Measurements from ENCODE around the gene LILRB1.

Gene LILRB1

DNA sequence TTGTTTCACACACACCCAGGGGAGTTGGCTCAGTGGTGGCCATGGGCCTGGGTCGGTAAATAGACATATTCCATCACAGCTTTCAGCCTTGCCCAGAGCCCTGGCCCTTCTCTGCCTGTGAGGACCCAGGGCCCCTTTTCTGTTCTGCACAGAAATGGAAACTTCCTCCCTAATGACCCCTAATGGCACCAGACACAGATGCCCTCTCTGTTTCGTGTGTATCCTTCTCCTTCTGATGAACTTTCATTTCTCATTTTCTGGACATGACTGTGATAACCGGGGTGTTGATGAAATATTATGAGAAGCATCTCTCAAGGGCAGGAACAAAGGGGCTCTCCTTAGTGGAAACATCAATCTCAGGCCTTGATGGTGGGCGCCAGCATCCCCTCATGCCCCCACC is 24.1 kb upstream of the LILRB1 start:
- no peak overlapping the region for H4K8ac ChIP-seq (ENCODE audit: low read depth, low read length)
- peaks cover 33% of the 10 kb centered on the region for H3K9me3 ChIP-seq (ENCODE audit: insufficient read depth, low read depth, low read length)
- H3K14ac ChIP-seq (ENCODE audit: low read length), result no peak overlapping the region
- WGBS (ENCODE audit: extremely low coverage, insufficient coverage, insufficient read length), result no CpG with 5 or more reads among the region's 4 CpGs
- no peak overlapping the region for H3K18ac ChIP-seq (ENCODE audit: low read length)
- no peak overlapping the region for H3K4me2 ChIP-seq (ENCODE audit: low read length)
- DNase-seq, result peak in 1 of 2 donors; percentile 8
- no peak overlapping the region for H2BK5ac ChIP-seq (ENCODE audit: low read depth, low read length, poor library complexity)
- no peaks in the 10 kb centered on the region for H3K36me3 ChIP-seq (ENCODE audit: control insufficient read depth in 1 of 2, insufficient read depth in 2 of 2, low read length in 2 of 2)
- H3K9ac ChIP-seq (ENCODE audit: low read length), result no peak overlapping the region
- H4K12ac ChIP-seq (ENCODE audit: low read depth, low read length), result no peak overlapping the region
- H4K91ac ChIP-seq (ENCODE audit: low read depth, low read length), result no peak overlapping the region
- no peaks in the 10 kb centered on the region for H3K79me2 ChIP-seq (ENCODE audit: control insufficient read depth, insufficient read depth, low read length, poor library complexity)
- H2BK12ac ChIP-seq (ENCODE audit: low read length), result no peak overlapping the region
- no peak overlapping the region for H3K23ac ChIP-seq (ENCODE audit: low read length)
- H3K4me3 ChIP-seq (ENCODE audit: low read depth, low read length), result no peak overlapping the region
- H3K27me3 ChIP-seq (ENCODE audit: insufficient read depth, low read length), result no peaks in the 10 kb centered on the region
- no peak overlapping the region for H2BK120ac ChIP-seq (ENCODE audit: insufficient read depth, low read length, poor library complexity)
- H3K4ac ChIP-seq (ENCODE audit: low read depth, low read length), result no peak overlapping the region
- no peak overlapping the region for H3K27ac ChIP-seq (ENCODE audit: low read depth, low read length)
- no peak overlapping the region for H2AFZ ChIP-seq (ENCODE audit: insufficient read depth, low read length, poor library complexity)
- no peaks in the 10 kb centered on the region for H3K4me1 ChIP-seq (ENCODE audit: control insufficient read depth in 1 of 2, insufficient read depth in 2 of 2, low read length in 2 of 2)
- no peaks in the 10 kb centered on the region for H3K79me1 ChIP-seq (ENCODE audit: low read length)
- no peak overlapping the region for H2AK5ac ChIP-seq (ENCODE audit: low read length)

- H4K8ac ChIP-seq (ENCODE audit: low read depth, low read length), result no peak overlapping the region
These were observed 23.1 kb upstream of the LILRB1 start for GRCh38 chr19:54606891-54607784.

DNA sequence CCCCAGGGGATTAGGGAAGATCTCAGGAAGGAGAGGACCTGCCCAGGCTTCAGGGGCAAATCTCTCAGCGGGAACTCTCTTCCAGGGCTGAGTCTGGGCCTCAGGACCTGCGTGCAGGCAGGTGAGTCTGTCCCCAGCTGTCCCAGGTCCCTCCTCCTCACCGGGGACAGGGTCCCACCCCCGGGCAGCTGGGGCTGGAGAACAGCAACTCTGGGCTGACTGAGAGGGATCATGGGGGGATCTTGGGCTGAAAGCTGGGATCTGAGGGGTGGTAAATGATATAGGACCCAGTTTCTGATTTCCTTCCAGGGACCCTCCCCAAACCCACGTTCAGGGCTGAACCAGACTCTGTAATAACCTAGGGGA is 22.5 kb upstream of the LILRB1 start:
- Histone ChIP-seq H3K18ac (ENCODE audit: low read length) (no peak overlapping the region), H3K27ac (ENCODE audit: low read depth, low read length) (no peak overlapping the region), H4K12ac (ENCODE audit: low read depth, low read length) (no peak overlapping the region), H3K27me3 (ENCODE audit: insufficient read depth, low read length) (no peaks in the 10 kb centered on the region), H2BK120ac (ENCODE audit: insufficient read depth, low read length, poor library complexity) (no peak overlapping the region), H3K4ac (ENCODE audit: low read depth, low read length) (no peak overlapping the region), H4K8ac (ENCODE audit: low read depth, low read length) (no peak overlapping the region), H3K14ac (ENCODE audit: low read length) (no peak overlapping the region), H3K9me3 (ENCODE audit: insufficient read depth, low read depth, low read length) (peaks cover 31% of the 10 kb centered on the region), H3K79me1 (ENCODE audit: low read length) (no peaks in the 10 kb centered on the region), H3K4me2 (ENCODE audit: low read length) (no peak overlapping the region), H3K23ac (ENCODE audit: low read length) (no peak overlapping the region), H2BK12ac (ENCODE audit: low read length) (no peak overlapping the region), H3K4me3 (ENCODE audit: low read depth, low read length) (no peak overlapping the region), H2BK5ac (ENCODE audit: low read depth, low read length, poor library complexity) (no peak overlapping the region), H3K79me2 (ENCODE audit: control insufficient read depth, insufficient read depth, low read length, poor library complexity) (no peaks in the 10 kb centered on the region), H2AFZ (ENCODE audit: insufficient read depth, low read length, poor library complexity) (no peak overlapping the region), H3K9ac (ENCODE audit: low read length) (no peak overlapping the region), H2AK5ac (ENCODE audit: low read length) (no peak overlapping the region), H4K91ac (ENCODE audit: low read depth, low read length) (no peak overlapping the region), H3K4me1 (ENCODE audit: control insufficient read depth in 1 of 2, insufficient read depth in 2 of 2, low read length in 2 of 2) (no peaks in the 10 kb centered on the region), H3K36me3 (ENCODE audit: control insufficient read depth in 1 of 2, insufficient read depth in 2 of 2, low read length in 2 of 2) (no peaks in the 10 kb centered on the region)
- no CpG with 5 or more reads among the region's 5 CpGs for WGBS (ENCODE audit: extremely low coverage, insufficient coverage, insufficient read length)
- no peak for DNase-seq

More at GRCh38 chr19:54606891-54607784, 23.1 kb upstream of the LILRB1 start:
- no peaks in the 10 kb centered on the region for H3K4me1 ChIP-seq (ENCODE audit: control insufficient read depth in 1 of 2, insufficient read depth in 2 of 2, low read length in 2 of 2)
- no peak overlapping the region for H3K4ac ChIP-seq (ENCODE audit: low read depth, low read length)
- peak in 1 of 2 donors; percentile 12 for DNase-seq
- no peak overlapping the region for H3K9ac ChIP-seq (ENCODE audit: low read length)
- no peaks in the 10 kb centered on the region for H3K36me3 ChIP-seq (ENCODE audit: control insufficient read depth in 1 of 2, insufficient read depth in 2 of 2, low read length in 2 of 2)
- no peaks in the 10 kb centered on the region for H3K79me2 ChIP-seq (ENCODE audit: control insufficient read depth, insufficient read depth, low read length, poor library complexity)
- no peak overlapping the region for H2BK12ac ChIP-seq (ENCODE audit: low read length)
- no peak overlapping the region for H3K4me3 ChIP-seq (ENCODE audit: low read depth, low read length)
- no peak overlapping the region for H4K12ac ChIP-seq (ENCODE audit: low read depth, low read length)
- no peaks in the 10 kb centered on the region for H3K79me1 ChIP-seq (ENCODE audit: low read length)
- H2AK5ac ChIP-seq (ENCODE audit: low read length), result no peak overlapping the region
- WGBS (ENCODE audit: extremely low coverage, insufficient coverage, insufficient read length), result no CpG with 5 or more reads among the region's 16 CpGs
- H4K91ac ChIP-seq (ENCODE audit: low read depth, low read length), result no peak overlapping the region
- no peak overlapping the region for H2AFZ ChIP-seq (ENCODE audit: insufficient read depth, low read length, poor library complexity)
- no peak overlapping the region for H2BK120ac ChIP-seq (ENCODE audit: insufficient read depth, low read length, poor library complexity)
- no peaks in the 10 kb centered on the region for H3K27me3 ChIP-seq (ENCODE audit: insufficient read depth, low read length)
- H3K18ac ChIP-seq (ENCODE audit: low read length), result no peak overlapping the region
- no peak overlapping the region for H3K23ac ChIP-seq (ENCODE audit: low read length)
- no peak overlapping the region for H3K4me2 ChIP-seq (ENCODE audit: low read length)
- H3K14ac ChIP-seq (ENCODE audit: low read length), result no peak overlapping the region
- peaks cover 32% of the 10 kb centered on the region for H3K9me3 ChIP-seq (ENCODE audit: insufficient read depth, low read depth, low read length)
- H3K27ac ChIP-seq (ENCODE audit: low read depth, low read length), result no peak overlapping the region
- H2BK5ac ChIP-seq (ENCODE audit: low read depth, low read length, poor library complexity), result no peak overlapping the region

DNA sequence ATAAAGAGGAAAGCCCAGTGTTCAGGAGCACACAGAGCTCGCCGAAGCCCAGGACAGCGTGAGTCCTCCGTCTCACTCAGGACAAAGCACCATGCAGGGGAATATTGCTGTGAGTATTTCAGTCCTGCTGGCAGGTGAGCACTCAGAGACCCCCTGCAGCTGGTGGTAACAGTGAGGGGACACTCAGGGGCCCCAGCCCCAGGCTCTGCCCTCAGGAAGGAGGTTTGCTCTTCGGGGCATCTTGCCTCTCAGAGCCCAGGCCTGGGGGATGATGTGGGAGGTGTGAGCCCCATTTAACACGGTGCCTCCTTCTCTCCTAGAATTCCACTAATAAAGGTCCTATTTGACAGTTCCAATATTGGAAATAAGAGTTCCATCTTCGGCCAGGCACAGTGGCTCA is 22.1 kb upstream of the LILRB1 start:
- Histone ChIP-seq H4K91ac (ENCODE audit: low read depth, low read length) (no peak overlapping the region), H3K14ac (ENCODE audit: low read length) (no peak overlapping the region), H2AFZ (ENCODE audit: insufficient read depth, low read length, poor library complexity) (no peak overlapping the region), H3K9me3 (ENCODE audit: insufficient read depth, low read depth, low read length) (peaks cover 31% of the 10 kb centered on the region), H2AK5ac (ENCODE audit: low read length) (no peak overlapping the region), H3K4me2 (ENCODE audit: low read length) (no peak overlapping the region), H2BK120ac (ENCODE audit: insufficient read depth, low read length, poor library complexity) (no peak overlapping the region), H4K8ac (ENCODE audit: low read depth, low read length) (no peak overlapping the region), H3K4ac (ENCODE audit: low read depth, low read length) (no peak overlapping the region), H3K27ac (ENCODE audit: low read depth, low read length) (no peak overlapping the region), H2BK5ac (ENCODE audit: low read depth, low read length, poor library complexity) (no peak overlapping the region), H3K4me3 (ENCODE audit: low read depth, low read length) (no peak overlapping the region), H3K79me1 (ENCODE audit: low read length) (no peaks in the 10 kb centered on the region), H2BK12ac (ENCODE audit: low read length) (no peak overlapping the region), H3K79me2 (ENCODE audit: control insufficient read depth, insufficient read depth, low read length, poor library complexity) (no peaks in the 10 kb centered on the region), H3K18ac (ENCODE audit: low read length) (no peak overlapping the region), H3K27me3 (ENCODE audit: insufficient read depth, low read length) (no peaks in the 10 kb centered on the region), H3K36me3 (ENCODE audit: control insufficient read depth in 1 of 2, insufficient read depth in 2 of 2, low read length in 2 of 2) (no peaks in the 10 kb centered on the region), H3K23ac (ENCODE audit: low read length) (no peak overlapping the region), H4K12ac (ENCODE audit: low read depth, low read length) (no peak overlapping the region), H3K9ac (ENCODE audit: low read length) (no peak overlapping the region), H3K4me1 (ENCODE audit: control insufficient read depth in 1 of 2, insufficient read depth in 2 of 2, low read length in 2 of 2) (no peaks in the 10 kb centered on the region)
- no CpG with 5 or more reads among the region's 7 CpGs for WGBS (ENCODE audit: extremely low coverage, insufficient coverage, insufficient read length)
- DNase-seq, result no peak

Data from trophoblast cell (in vitro differentiated cells and primary cell).